ENCODE measurements around the gene PRSS33.

PRSS33 gene

DNA sequence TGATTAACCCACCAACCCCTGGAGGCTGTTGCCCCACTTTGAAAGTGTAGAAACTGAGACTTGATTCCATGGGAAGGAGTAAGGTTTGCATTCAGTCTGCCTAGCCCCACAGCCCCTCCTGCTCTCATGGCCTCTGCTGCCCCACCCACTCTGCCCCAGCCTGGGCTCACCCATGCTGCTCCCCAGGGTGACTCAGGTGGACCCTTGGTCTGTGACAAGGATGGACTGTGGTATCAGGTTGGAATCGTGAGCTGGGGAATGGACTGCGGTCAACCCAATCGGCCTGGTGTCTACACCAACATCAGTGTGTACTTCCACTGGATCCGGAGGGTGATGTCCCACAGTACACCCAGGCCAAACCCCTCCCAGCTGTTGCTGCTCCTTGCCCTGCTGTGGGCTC, 17.4 kb upstream of the PRSS33 start:
- no peaks in the 10 kb centered on the region for H3K4me1 ChIP-seq (ENCODE audit: insufficient read depth, insufficient read length)
- DNase-seq (ENCODE audit: low read depth, low spot score), result no peak
- no peak overlapping the region for H3K9ac ChIP-seq (ENCODE audit: insufficient read length, low read depth)
- H3K9me3 ChIP-seq (ENCODE audit: insufficient read depth, low read length), result peaks cover 24% of the 10 kb centered on the region
- H3K4me3 ChIP-seq (ENCODE audit: insufficient read length, low read depth), result no peak overlapping the region
- H3K36me3 ChIP-seq (ENCODE audit: insufficient read depth, insufficient read length, low read length), result no peaks in the 10 kb centered on the region
- TF ChIP-seq SUZ12 (IDR thresholded peaks at IDR 0.05; ENCODE audit: extremely low read depth, insufficient read depth, insufficient read length) (no peak), ZNF274 (IDR thresholded peaks at IDR 0.05; ENCODE audit: low read depth, low read length) (no peak)
- peaks cover 4% of the 10 kb centered on the region for H3K27me3 ChIP-seq (ENCODE audit: insufficient read depth, insufficient read length)

DNA sequence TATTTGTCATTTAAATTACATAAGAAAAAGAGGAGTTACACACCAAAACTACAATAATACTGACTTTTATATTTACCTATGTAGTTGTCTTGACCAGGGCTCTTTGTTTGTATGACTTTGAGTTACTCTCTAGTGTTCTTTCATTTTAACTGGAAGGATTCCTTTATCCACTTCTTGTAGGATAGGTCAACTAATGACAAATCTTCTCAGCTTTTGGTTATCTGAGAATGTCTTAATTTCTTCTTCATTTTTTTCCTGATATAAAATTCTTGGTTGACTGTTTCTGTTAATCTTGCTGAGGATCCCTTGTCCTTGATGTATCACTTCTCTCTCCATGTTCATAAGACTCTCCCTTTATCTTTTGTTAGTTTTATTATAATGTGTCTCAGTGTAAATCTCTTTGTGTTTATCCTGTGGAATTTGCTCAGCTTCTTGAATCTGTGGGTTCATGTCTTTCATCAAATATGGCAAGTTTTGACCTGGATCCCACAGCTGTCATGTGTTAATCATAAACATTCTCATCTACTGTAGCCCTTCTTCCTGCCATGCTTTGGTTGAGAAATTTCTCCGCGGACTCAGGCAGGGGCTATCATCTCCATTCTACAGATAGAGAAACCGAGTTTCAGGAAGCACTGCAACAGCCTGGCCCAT, 16.3 kb upstream of the PRSS33 start:
- TF ChIP-seq YY1 (IDR thresholded peaks at IDR 0.05; ENCODE audit: insufficient read depth, insufficient read length), result no peak
- TF ChIP-seq SUZ12 (IDR thresholded peaks at IDR 0.05; ENCODE audit: extremely low read depth, insufficient read depth, insufficient read length), result no peak
- TF ChIP-seq ZNF274 (IDR thresholded peaks at IDR 0.05; ENCODE audit: low read depth, low read length), result no peak
- H3K9ac ChIP-seq (ENCODE audit: insufficient read length, low read depth), result no peak overlapping the region
- H3K27me3 ChIP-seq (ENCODE audit: insufficient read depth, insufficient read length), result peaks cover 4% of the 10 kb centered on the region
- H3K9me3 ChIP-seq (ENCODE audit: insufficient read depth, low read length), result peaks cover 24% of the 10 kb centered on the region
- DNase-seq (ENCODE audit: low read depth, low spot score), result no peak
- H3K36me3 ChIP-seq (ENCODE audit: insufficient read depth, insufficient read length, low read length), result no peaks in the 10 kb centered on the region
- H3K4me1 ChIP-seq (ENCODE audit: insufficient read depth, insufficient read length), result no peaks in the 10 kb centered on the region
- H3K4me3 ChIP-seq (ENCODE audit: insufficient read length, low read depth), result no peak overlapping the region

DNA sequence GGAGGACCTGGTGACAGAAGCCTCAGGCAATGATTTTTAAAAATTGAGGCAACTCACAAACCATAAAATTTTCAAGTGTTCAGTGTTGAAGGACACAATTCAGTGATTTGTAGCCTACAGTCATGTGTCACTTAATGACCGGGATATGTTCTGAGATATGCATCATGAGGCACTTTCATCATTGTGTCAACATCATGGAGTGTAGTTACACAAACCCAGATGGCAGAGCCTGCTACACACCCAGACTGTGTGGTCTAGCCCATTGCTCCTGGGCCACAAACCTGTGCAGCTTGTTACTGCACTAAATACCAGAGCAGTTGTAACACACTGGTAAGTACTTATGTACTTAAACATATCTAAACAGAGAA, 12.5 kb upstream of the PRSS33 start:
- Histone ChIP-seq H3K9me3 (ENCODE audit: insufficient read depth, low read length) (peaks cover 21% of the 10 kb centered on the region), H3K27me3 (ENCODE audit: insufficient read depth, insufficient read length) (no peaks in the 10 kb centered on the region), H3K36me3 (ENCODE audit: insufficient read depth, insufficient read length, low read length) (no peaks in the 10 kb centered on the region), H3K9ac (ENCODE audit: insufficient read length, low read depth) (no peak overlapping the region), H3K4me1 (ENCODE audit: insufficient read depth, insufficient read length) (peaks cover 7% of the 10 kb centered on the region), H3K4me3 (ENCODE audit: insufficient read length, low read depth) (no peak overlapping the region)
- no peak for DNase-seq (ENCODE audit: low read depth, low spot score)
- TF ChIP-seq SUZ12 (IDR thresholded peaks at IDR 0.05; ENCODE audit: extremely low read depth, insufficient read depth, insufficient read length) (no peak), YY1 (IDR thresholded peaks at IDR 0.05; ENCODE audit: insufficient read depth, insufficient read length) (no peak), ZNF274 (IDR thresholded peaks at IDR 0.05; ENCODE audit: low read depth, low read length) (no peak)

DNA sequence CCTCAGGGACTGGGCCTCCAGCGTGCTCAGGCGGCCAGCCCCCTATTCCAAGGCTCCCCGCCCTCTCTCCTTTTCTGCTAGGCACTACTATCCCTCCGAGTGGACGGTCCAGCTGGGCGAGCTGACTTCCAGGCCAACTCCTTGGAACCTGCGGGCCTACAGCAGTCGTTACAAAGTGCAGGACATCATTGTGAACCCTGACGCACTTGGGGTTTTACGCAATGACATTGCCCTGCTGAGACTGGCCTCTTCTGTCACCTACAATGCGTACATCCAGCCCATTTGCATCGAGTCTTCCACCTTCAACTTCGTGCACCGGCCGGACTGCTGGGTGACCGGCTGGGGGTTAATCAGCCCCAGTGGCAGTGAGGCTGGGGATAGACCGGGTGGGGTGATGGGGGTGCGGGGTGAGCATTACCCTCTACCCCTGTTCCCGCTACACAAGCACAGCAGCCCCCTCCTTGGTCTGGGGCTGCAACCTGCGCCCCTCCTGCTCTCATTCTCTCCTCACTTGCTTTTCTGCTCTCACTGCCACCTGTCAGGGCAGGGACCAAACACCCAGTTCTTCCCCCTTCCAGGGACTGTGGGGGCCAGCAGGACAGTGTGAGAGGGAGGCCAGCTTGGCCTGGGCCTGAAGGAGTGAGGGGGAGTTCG, 12.0 kb upstream of the PRSS33 start:
- Histone ChIP-seq H3K27me3 (ENCODE audit: insufficient read depth, insufficient read length) (no peaks in the 10 kb centered on the region), H3K9ac (ENCODE audit: insufficient read length, low read depth) (no peak overlapping the region), H3K9me3 (ENCODE audit: insufficient read depth, low read length) (peaks cover 16% of the 10 kb centered on the region), H3K36me3 (ENCODE audit: insufficient read depth, insufficient read length, low read length) (no peaks in the 10 kb centered on the region), H3K4me1 (ENCODE audit: insufficient read depth, insufficient read length) (peaks cover 7% of the 10 kb centered on the region), H3K4me3 (ENCODE audit: insufficient read length, low read depth) (no peak overlapping the region)
- TF ChIP-seq YY1 (IDR thresholded peaks at IDR 0.05; ENCODE audit: insufficient read depth, insufficient read length) (no peak), SUZ12 (IDR thresholded peaks at IDR 0.05; ENCODE audit: extremely low read depth, insufficient read depth, insufficient read length) (no peak), ZNF274 (IDR thresholded peaks at IDR 0.05; ENCODE audit: low read depth, low read length) (no peak)
- DNase-seq (ENCODE audit: low read depth, low spot score), result no peak

DNA sequence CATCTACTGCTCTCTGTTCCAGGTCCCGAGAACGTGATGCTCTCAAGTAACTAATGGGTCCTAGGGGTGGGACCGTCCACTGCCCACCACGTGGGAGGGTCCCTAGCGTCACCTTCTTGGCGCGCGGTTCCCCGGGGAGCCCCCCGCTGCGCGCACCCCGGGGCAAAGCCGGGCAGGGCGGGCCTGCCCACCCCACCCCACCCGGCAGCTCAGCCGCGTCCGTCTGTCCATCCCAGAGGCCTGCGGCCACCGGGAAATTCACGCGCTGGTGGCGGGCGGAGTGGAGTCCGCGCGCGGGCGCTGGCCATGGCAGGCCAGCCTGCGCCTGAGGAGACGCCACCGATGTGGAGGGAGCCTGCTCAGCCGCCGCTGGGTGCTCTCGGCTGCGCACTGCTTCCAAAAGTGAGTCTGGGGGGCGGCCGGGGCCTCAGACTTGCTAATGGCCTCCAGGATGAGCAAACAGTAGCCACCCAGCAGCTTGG, 11.4 kb upstream of the PRSS33 start:
- Histone ChIP-seq H3K9me3 (ENCODE audit: insufficient read depth, low read length) (peaks cover 11% of the 10 kb centered on the region), H3K4me3 (ENCODE audit: insufficient read length, low read depth) (no peak overlapping the region), H3K27me3 (ENCODE audit: insufficient read depth, insufficient read length) (no peaks in the 10 kb centered on the region), H3K36me3 (ENCODE audit: insufficient read depth, insufficient read length, low read length) (no peaks in the 10 kb centered on the region), H3K9ac (ENCODE audit: insufficient read length, low read depth) (no peak overlapping the region), H3K4me1 (ENCODE audit: insufficient read depth, insufficient read length) (peaks cover 7% of the 10 kb centered on the region)
- DNase-seq (ENCODE audit: low read depth, low spot score), result no peak
- TF ChIP-seq YY1 (IDR thresholded peaks at IDR 0.05; ENCODE audit: insufficient read depth, insufficient read length) (no peak), SUZ12 (IDR thresholded peaks at IDR 0.05; ENCODE audit: extremely low read depth, insufficient read depth, insufficient read length) (no peak), ZNF274 (IDR thresholded peaks at IDR 0.05; ENCODE audit: low read depth, low read length) (no peak)

DNA sequence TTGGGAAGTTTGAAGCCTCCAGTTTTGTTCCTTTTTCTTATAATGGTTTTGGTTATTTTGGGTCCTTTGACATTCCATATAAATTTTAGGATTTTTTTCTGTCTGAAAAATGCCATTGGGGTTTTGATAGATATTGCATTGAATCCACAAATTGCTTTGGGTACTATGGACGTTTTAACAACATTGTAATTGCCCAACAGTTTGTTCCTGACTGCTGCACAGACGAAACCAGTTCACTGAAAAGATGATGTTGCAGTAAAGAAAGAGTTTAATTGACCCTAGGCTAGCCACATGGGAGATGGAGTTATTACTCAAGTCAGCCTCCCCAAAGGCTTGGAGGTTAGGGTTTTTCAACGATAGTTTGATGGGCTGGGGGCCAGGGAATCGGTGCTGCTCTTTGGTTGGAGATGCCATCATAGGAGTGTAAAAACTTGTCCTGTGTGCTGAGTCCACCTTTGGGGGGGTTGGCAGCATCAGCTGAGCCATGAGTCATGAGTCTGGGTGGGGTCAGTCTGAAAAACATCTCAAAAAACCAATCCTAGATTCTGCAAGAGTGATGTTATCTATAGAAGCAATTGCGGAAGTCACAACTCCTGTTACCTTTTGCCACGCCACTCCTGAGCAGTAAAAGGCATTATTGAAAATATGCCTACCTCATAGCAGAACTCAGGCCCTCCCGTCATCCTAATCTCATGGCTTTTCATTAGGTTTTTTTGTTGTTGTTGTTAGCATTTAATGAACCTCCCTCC, 8.2 kb upstream of the PRSS33 start:
- DNase-seq (ENCODE audit: low read depth, low spot score), result no peak

DNA sequence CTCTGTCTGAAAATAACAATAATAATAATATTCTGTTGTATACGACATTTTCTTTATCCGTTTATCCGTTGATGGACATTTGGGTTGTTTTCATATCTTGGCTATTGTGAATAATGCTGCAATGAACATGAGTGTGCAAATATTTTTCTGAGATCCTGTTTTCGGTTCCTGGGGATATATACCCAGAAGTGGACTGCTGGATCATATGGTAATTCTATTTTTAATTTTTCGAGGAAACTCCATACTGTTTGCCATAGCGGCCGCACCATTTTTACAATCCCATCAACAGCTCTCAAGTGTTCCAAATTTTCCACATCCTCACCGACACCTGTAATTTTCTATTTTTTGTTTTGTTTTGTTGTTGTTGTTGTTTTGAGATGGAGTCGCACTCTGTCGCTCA, 5.6 kb upstream of the PRSS33 start:
- peaks cover 7% of the 10 kb centered on the region for H3K4me1 ChIP-seq (ENCODE audit: insufficient read depth, insufficient read length)
- no peak overlapping the region for H3K4me3 ChIP-seq (ENCODE audit: insufficient read length, low read depth)
- H3K9me3 ChIP-seq (ENCODE audit: insufficient read depth, low read length), result no peaks in the 10 kb centered on the region
- no peak overlapping the region for H3K9ac ChIP-seq (ENCODE audit: insufficient read length, low read depth)
- H3K36me3 ChIP-seq (ENCODE audit: insufficient read depth, insufficient read length, low read length), result no peaks in the 10 kb centered on the region
- no peaks in the 10 kb centered on the region for H3K27me3 ChIP-seq (ENCODE audit: insufficient read depth, insufficient read length)
- TF ChIP-seq ZNF274 (IDR thresholded peaks at IDR 0.05; ENCODE audit: low read depth, low read length) (no peak), YY1 (IDR thresholded peaks at IDR 0.05; ENCODE audit: insufficient read depth, insufficient read length) (no peak), SUZ12 (IDR thresholded peaks at IDR 0.05; ENCODE audit: extremely low read depth, insufficient read depth, insufficient read length) (no peak)
- DNase-seq (ENCODE audit: low read depth, low spot score), result no peak

More for the DNA sequence above, 8.2 kb upstream of the PRSS33 start:
- H3K4me1 ChIP-seq (ENCODE audit: insufficient read depth, insufficient read length), result peaks cover 7% of the 10 kb centered on the region
- no peak overlapping the region for H3K4me3 ChIP-seq (ENCODE audit: insufficient read length, low read depth)
- H3K9ac ChIP-seq (ENCODE audit: insufficient read length, low read depth), result no peak overlapping the region
- no peaks in the 10 kb centered on the region for H3K27me3 ChIP-seq (ENCODE audit: insufficient read depth, insufficient read length)
- TF ChIP-seq SUZ12 (IDR thresholded peaks at IDR 0.05; ENCODE audit: extremely low read depth, insufficient read depth, insufficient read length), result no peak
- no peak for TF ChIP-seq YY1 (IDR thresholded peaks at IDR 0.05; ENCODE audit: insufficient read depth, insufficient read length)
- no peak for TF ChIP-seq ZNF274 (IDR thresholded peaks at IDR 0.05; ENCODE audit: low read depth, low read length)
- no peaks in the 10 kb centered on the region for H3K36me3 ChIP-seq (ENCODE audit: insufficient read depth, insufficient read length, low read length)
- H3K9me3 ChIP-seq (ENCODE audit: insufficient read depth, low read length), result no peaks in the 10 kb centered on the region

Measured in NT2/D1 (cell line).